GM18951 (cell line): ENCODE data around the gene NRM.
"Not testable (repeated sequence)": the region's sequence is repeated elsewhere in the genome, so short reads cannot be mapped to it uniquely, and the experiment has no call there.

Source experiments
- POLR2A ChIP-seq: IDR thresholded peaks from 4 replicates; pipeline ENCODE4 v1.6.1; 2011; ENCODE audit warnings: mild to moderate bottlenecking; ENCODE audit not compliant: insufficient read length, insufficient read depth; ENCODE audit errors: extremely low read depth
- in situ Hi-C: fragments of 300-500 bp; cut with MboI; formaldehyde crosslinking; loops from one replicate; pipeline ENCODE4 v1.12.0; 2022; ENCODE audit warnings: low sequenced_read_pairs, mixed read lengths, inconsistent platforms; ENCODE audit not compliant: unreplicated experiment

Gene NRM

DNA sequence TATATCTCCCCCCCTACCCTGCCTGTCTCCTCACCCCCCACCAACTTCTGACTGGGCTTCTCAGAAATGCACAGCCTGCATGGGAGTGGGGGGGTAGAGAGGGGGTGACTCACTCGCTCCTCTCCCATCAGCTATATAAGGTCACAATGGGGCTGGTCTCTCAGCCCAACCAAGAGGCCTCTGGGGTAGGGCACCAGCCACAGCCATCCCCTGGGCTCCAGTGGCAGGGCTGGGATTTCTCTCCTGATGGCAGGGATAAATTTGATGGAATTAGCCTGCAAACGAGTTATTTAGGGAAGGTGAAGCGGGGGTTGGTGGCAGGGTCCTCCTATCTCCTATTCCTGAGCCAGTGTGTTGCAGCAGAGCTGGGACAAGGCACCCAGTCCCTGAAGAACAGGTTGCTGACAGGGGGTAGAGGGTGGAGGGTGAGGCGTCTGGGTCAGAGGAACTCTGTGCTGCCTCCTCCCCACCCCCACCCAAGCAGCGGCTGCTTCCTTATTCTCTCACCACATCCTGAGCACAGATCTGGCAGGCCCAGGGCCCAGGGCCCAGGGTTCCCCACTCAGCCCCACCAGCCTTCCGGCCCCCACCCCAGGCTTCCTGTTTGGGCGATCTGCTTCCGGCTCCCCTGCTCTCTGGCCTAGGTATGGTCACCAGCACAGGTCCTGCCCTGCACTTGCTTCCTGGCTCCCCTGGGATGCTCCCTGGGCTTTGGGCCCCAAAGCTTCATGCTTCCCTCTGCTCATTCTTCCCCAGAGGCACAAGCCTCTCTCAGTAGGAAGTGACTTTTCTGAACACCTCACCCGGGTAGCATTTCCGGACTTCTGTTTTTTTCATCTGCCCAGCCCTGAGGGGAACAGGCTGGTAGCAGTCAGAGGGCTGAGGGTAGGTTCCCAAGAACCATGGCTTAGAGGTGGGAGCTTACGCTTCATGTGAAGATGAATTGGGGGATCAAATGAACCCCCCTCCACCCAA is 8.4 kb downstream of the NRM start:
- in situ Hi-C loops = no loop called here
- TF ChIP-seq POLR2A = peak; percentile 75

DNA sequence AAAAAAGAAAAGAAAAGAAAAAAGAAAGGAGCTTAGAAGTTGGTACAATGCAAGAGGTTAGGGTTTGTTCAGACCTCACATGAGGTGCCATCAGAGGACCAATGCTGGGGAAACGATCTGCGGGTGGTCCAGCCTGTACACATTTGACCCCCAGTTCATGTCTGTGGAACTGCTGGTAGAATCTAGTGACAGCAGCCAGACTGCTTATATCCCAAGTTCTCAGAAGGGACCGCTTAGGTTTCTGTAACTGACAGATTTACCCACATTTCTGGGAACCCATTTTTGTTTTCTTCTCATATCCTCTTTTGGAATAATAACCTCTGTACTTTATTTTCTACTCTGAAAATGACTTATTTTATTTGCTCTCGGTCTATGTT is 9.0 kb downstream of the NRM start:
- in situ Hi-C loops = no loop called here
- TF ChIP-seq POLR2A = no peak

DNA sequence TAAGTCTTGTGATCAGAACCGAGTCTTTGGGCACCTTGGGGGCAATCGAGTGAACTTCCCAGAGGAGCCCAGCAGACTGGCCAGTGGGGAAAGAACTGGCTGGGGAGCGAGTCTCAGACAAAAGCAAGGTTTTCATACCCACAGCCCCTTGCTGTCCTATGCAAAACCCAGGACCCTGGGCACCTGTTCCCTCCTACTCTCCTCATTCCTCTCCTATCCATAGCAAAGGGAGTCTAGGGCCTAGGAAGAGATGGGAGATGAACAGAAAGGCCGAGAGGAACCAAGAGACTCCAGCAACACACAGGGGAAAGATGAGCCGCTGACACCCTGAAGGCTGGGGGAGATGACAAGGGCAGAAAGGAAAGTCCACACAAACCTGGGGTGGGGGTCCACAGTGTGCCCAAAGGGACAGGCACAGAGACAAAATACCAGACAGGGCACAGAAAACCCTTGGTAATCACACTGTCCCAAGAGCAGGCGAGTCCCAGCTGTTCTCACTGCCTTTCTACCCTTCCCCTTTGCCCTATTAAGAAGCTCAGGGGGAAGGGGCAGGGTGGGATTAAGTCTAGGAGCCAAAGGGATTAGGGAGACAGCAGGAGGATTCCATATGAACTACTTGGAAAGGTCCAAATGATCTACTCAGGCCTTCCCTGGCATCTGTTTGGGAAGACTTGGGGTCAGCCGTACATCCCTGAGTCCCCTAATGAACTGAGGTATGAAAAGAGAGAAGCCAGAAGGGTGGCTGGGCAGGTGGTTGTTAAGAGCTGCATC is 10.8 kb downstream of the NRM start:
- in situ Hi-C loops = no loop called here
- no peak for TF ChIP-seq POLR2A

- no peak for TF ChIP-seq POLR2A
- in situ Hi-C loops = no loop called here
Observed at GRCh38 chr6:30678964-30679726, 11.6 kb downstream of the NRM start.

DNA sequence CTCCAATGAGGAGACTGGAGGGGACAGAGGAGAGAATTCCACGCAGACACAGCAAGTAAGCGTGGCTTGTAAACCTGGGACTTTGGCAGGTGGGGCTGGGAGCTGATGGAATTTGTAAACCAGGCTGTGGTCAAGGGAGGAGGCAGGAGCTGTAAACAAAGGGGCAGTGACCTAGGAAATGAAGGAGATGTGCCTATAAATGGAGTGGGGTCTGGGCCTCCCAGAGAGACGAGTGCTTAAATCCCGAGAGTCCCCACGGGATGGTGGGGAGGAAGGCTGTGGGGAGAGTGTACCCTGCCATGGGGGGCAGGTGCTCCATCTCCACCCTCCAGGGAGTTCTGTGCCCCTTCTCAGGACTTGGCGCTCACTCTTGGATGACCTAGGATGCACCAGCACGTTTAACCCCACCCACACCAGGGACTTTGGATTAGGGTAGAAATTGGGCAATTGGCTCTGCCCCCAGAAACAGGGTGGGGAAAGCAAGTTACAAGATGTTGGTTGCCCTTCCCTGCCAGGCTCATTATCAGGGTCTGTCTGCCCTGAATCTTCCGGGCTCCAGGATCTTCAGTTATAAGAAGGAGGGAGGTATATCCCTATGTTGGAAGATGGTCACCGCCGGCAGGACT is 14.0 kb downstream of the NRM start:
- TF ChIP-seq POLR2A = no peak
- in situ Hi-C loops = no loop called here

DNA sequence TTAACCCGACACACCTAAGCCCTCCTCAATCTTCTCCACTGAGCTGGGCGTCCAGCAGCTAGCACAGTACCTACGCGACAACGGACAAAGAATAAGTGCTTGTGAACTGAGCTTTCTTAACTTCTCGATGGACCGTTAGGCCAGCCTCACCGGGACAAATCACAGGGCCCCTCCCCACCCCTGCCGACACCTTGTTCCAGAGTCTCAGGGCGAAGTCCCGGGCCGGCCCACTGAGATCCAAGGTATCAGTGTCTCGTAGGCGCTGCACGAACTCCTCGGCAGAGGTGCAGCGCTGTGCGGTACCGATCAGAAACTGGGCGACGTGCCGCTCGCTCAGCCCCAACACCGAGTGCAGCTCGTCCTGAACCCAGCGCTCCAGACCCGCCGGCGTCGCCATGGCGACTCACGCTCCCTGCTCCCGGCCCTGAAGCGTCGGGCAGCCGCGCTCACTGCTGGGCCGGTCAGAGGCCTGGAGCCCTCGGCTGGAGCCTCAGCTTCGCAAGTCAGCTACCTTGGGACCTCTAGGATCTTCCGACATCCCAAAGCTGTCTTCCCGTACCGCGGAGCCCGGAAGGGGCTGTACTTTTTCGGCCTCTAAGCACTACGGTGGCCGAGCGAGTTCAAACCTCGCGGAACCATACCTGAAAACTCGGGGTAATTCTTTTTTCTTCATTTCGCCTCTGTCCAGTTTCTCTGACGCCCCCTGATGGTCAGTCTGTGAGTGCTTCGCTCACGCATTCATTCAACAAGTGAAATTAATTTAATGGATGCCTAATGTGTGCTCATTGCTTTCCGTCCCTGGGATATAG is 18.1 kb downstream of the NRM start, which contains the start of gene DHX16:
Gene DHX16, minus strand, starts transcription at position 562 of the 809 bp plus-strand sequence. Its CDS starts 165 bp downstream, at position 397.
- TF ChIP-seq POLR2A = peak; percentile 83
- in situ Hi-C loops = loop anchor here (5.0 kb wide), 1 partner anchor 55 kb away; no protein-coding TSS in a partner anchor

- no peak for TF ChIP-seq POLR2A
- in situ Hi-C loops = loop anchor here (5.0 kb wide), 1 partner anchor 56 kb away; no protein-coding TSS in a partner anchor
Observed at GRCh38 chr6:30670760-30671527, 19.8 kb downstream of the NRM start.

GRCh38 chr6:30666300-30666699 is 24.5 kb downstream of the NRM start:
- in situ Hi-C loops = not testable (repeated sequence)

DNA sequence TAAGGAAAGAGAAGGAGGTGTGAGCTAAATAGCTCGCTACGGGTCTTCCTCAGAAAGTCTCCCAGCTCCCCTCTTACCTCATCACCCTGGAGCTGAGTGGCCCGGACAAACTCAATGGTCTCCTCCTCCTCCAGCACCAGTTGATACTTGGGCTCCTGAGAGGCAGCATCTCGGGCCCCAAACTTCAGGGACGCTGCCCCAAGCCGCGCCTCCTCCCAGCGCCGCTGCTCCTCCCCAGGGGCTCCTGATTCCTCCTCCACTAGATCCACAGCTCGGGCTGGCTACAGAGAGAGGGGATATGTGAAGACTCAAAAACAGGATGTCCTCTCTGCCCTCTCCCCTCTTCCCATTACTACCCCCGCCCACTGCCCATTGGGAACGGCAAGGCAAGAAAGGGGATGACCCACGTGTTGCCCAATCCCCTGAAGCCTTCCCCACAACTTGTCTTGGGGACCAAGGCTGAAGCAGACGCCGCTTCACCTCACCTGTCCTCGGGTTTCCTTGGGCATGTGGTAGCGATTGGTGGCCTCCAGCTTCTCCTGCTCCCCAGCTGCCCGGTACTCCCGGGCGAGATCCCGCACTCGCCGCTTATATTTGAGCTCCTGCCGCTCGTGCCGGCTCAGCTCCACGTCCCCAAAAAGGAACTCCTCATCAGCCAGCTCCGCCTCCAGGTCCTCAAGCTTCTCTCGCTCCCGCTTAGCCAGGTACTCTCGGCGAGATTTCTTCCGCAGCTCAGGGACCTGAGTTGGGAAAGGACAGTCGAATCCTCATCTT is 25.6 kb downstream of the NRM start:
- no peak for TF ChIP-seq POLR2A
- in situ Hi-C loops = no loop called here

- in situ Hi-C loops = not testable (repeated sequence)
Observed at GRCh38 chr6:30657922-30658321, 32.9 kb downstream of the NRM start.

- TF ChIP-seq POLR2A = no peak
- in situ Hi-C loops = no loop called here
Observed at GRCh38 chr6:30657454-30657853, 33.3 kb downstream of the NRM start.
